ENCODE results near the gene MORN1.

MORN1 gene

DNA sequence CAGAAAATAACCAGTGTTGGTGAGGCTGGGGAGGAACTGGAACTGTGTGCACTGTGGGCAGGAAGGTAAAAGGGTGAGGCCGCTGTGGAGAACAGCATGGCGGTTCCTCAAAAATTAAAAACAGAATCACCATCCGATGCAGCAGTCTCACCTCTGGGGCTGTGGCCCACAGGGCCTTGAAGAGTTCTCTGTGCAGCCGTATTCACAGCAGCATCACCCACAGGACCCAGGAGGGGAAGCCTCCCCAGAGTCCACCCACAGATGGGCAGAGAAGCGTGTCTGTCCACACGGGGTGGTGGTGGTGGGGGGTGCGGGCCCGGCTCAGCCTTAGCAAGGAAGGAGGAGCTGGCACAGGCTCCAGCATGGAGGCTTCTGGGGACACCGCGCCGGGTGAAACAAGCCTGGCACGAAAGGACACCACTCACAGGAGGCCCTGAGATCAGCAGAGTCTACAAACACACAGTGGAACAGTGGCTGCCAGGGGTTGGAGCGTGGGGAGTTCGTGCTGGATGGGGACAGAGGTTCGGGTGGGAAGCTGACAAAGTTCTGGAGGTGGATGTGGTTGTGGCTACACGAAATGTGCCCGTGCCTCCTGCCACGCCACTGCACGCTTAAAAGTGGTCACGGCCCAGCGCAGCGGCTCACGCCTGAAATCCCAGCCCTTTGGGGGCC is 11.5 kb downstream of the MORN1 start:
- Histone ChIP-seq H3K9me2 (replicated peaks; ENCODE audit: insufficient read depth, low read length) (no peaks in the 10 kb centered on the region), H3K27me3 (ENCODE audit: low read length) (no peaks in the 10 kb centered on the region), H2AFZ (ENCODE audit: low read depth, low read length, severe bottlenecking) (no peak overlapping the region), H3K9me3 (ENCODE audit: insufficient read depth, low read length) (no peaks in the 10 kb centered on the region), H3K79me2 (ENCODE audit: insufficient read depth, low read length) (no peaks in the 10 kb centered on the region), H3F3A (ENCODE audit: insufficient read depth) (no peaks in the 10 kb centered on the region), H3K4me2 (ENCODE audit: low read depth, low read length, poor library complexity, severe bottlenecking) (no peak overlapping the region), H4K20me1 (ENCODE audit: low read depth, low read length) (no peaks in the 10 kb centered on the region), H3K4me3 (ENCODE audit: insufficient read depth, low read length, poor library complexity, severe bottlenecking) (no peak overlapping the region), H3K27ac (ENCODE audit: low read depth, low read length) (no peak overlapping the region), H3K36me3 (ENCODE audit: low read length) (no peaks in the 10 kb centered on the region), H3K9ac (ENCODE audit: low read length) (no peak overlapping the region)
- no peak for TF ChIP-seq EZH2phosphoT487 (conservative IDR thresholded peaks at IDR 0.05; ENCODE audit: low read length)
- TF ChIP-seq, protein P1, sequence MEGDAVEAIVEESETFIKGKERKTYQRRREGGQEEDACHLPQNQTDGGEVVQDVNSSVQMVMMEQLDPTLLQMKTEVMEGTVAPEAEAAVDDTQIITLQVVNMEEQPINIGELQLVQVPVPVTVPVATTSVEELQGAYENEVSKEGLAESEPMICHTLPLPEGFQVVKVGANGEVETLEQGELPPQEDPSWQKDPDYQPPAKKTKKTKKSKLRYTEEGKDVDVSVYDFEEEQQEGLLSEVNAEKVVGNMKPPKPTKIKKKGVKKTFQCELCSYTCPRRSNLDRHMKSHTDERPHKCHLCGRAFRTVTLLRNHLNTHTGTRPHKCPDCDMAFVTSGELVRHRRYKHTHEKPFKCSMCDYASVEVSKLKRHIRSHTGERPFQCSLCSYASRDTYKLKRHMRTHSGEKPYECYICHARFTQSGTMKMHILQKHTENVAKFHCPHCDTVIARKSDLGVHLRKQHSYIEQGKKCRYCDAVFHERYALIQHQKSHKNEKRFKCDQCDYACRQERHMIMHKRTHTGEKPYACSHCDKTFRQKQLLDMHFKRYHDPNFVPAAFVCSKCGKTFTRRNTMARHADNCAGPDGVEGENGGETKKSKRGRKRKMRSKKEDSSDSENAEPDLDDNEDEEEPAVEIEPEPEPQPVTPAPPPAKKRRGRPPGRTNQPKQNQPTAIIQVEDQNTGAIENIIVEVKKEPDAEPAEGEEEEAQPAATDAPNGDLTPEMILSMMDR (IDR thresholded peaks at IDR 0.05; ENCODE audit: insufficient read depth, low read length, poor library complexity, severe bottlenecking): no peak

DNA sequence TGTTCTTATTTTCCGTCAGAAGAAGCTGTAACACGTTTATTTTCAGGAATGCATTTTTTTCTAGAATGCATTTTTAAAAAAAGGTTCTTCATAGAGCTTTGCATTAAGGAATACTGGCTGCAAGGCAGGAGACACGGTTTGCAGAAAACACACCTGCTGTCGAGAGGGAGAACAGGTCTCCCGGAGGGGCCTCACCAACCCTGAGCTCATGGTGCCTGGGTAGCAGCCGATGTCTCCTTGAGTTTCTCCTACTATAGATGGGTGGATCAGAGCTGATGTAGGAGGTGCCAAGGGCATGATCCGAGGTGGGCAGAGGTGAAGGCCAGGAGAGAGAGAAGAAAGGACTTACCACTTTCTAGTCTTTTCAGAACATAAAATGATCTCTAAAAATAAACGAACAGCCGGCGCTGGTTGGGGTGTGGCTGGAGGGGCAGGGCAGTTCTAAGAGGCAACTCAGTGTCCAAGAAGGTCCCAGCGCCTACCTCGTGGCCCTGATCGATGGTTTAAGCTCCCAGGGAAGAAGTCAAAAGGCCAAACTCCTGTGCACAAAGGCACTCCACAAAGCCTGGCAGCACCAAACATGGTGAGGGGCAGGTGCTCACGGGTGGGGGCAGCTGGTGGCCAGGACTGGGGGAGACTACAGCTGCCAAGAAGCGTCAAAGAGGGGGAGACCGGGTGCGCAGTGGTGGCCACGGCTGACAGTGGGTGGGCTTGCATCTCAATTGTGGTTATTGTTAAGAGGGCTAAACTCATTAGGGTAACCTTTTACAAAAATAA is 12.2 kb downstream of the MORN1 start:
- H3K79me2 ChIP-seq (ENCODE audit: insufficient read depth, low read length): no peaks in the 10 kb centered on the region
- no peaks in the 10 kb centered on the region for H3K27me3 ChIP-seq (ENCODE audit: low read length)
- H3K9me3 ChIP-seq (ENCODE audit: insufficient read depth, low read length): no peaks in the 10 kb centered on the region
- H3F3A ChIP-seq (ENCODE audit: insufficient read depth): no peaks in the 10 kb centered on the region
- H3K9ac ChIP-seq (ENCODE audit: low read length): no peak overlapping the region
- TF ChIP-seq EZH2phosphoT487 (conservative IDR thresholded peaks at IDR 0.05; ENCODE audit: low read length): no peak
- TF ChIP-seq, protein P1 (IDR thresholded peaks at IDR 0.05; ENCODE audit: insufficient read depth, low read length, poor library complexity, severe bottlenecking): no peak
- no peaks in the 10 kb centered on the region for H4K20me1 ChIP-seq (ENCODE audit: low read depth, low read length)
- no peak overlapping the region for H3K27ac ChIP-seq (ENCODE audit: low read depth, low read length)
- no peaks in the 10 kb centered on the region for H3K36me3 ChIP-seq (ENCODE audit: low read length)
- no peak overlapping the region for H2AFZ ChIP-seq (ENCODE audit: low read depth, low read length, severe bottlenecking)
- no peak overlapping the region for H3K4me3 ChIP-seq (ENCODE audit: insufficient read depth, low read length, poor library complexity, severe bottlenecking)
- H3K4me2 ChIP-seq (ENCODE audit: low read depth, low read length, poor library complexity, severe bottlenecking): no peak overlapping the region
- no peaks in the 10 kb centered on the region for H3K9me2 ChIP-seq (replicated peaks; ENCODE audit: insufficient read depth, low read length)

GRCh38 chr1:2378441-2378851 is 12.9 kb downstream of the MORN1 start:
- Histone ChIP-seq H3K9me3 (ENCODE audit: insufficient read depth, low read length) (no peaks in the 10 kb centered on the region), H4K20me1 (ENCODE audit: low read depth, low read length) (no peaks in the 10 kb centered on the region), H3K4me3 (ENCODE audit: insufficient read depth, low read length, poor library complexity, severe bottlenecking) (no peak overlapping the region), H3K4me2 (ENCODE audit: low read depth, low read length, poor library complexity, severe bottlenecking) (no peak overlapping the region), H3K79me2 (ENCODE audit: insufficient read depth, low read length) (no peaks in the 10 kb centered on the region), H2AFZ (ENCODE audit: low read depth, low read length, severe bottlenecking) (no peak overlapping the region), H3F3A (ENCODE audit: insufficient read depth) (no peaks in the 10 kb centered on the region), H3K27me3 (ENCODE audit: low read length) (no peaks in the 10 kb centered on the region), H3K36me3 (ENCODE audit: low read length) (no peaks in the 10 kb centered on the region), H3K9ac (ENCODE audit: low read length) (no peak overlapping the region), H3K9me2 (replicated peaks; ENCODE audit: insufficient read depth, low read length) (no peaks in the 10 kb centered on the region), H3K27ac (ENCODE audit: low read depth, low read length) (no peak overlapping the region)
- TF ChIP-seq, protein P1 (IDR thresholded peaks at IDR 0.05; ENCODE audit: insufficient read depth, low read length, poor library complexity, severe bottlenecking): no peak
- TF ChIP-seq EZH2phosphoT487 (conservative IDR thresholded peaks at IDR 0.05; ENCODE audit: low read length): no peak
